KMS-11 (cell line): ENCODE data around the gene BORCS8.

Experiments
- H2AFZ ChIP-seq: fragments of 200-600 bp; sonication (generic); 2 replicates; pipeline ENCODE4 v1.6.1; 2016; ENCODE audit warnings: antibody characterized with exemption, mixed run types, low read depth
- H3K27ac ChIP-seq: fragments of 200-600 bp; sonication (generic); 2 replicates; pipeline ENCODE4 v1.6.1; 2016; ENCODE audit warnings: mild to moderate bottlenecking, mixed run types
- H3K27me3 ChIP-seq: fragments of 200-600 bp; sonication (generic); 2 replicates; pipeline ENCODE4 v1.6.1; 2017; ENCODE audit warnings: mild to moderate bottlenecking, low read depth, mixed run types, moderate library complexity; ENCODE audit not compliant: insufficient read depth
- H3K36me3 ChIP-seq: fragments of 200-600 bp; sonication (generic); 2 replicates; pipeline ENCODE4 v1.6.1; 2017; ENCODE audit warnings: mild to moderate bottlenecking, mixed run types; ENCODE audit not compliant: insufficient read depth
- H3K4me1 ChIP-seq: fragments of 200-600 bp; sonication (generic); 2 replicates; pipeline ENCODE4 v1.6.1; 2016; ENCODE audit warnings: mild to moderate bottlenecking, low read depth, mixed run types; ENCODE audit not compliant: poor library complexity, severe bottlenecking
- H3K4me2 ChIP-seq: fragments of 200-600 bp; sonication (generic); 2 replicates; pipeline ENCODE4 v1.7.0; 2016; ENCODE audit warnings: mild to moderate bottlenecking, mixed run types
- H3K4me3 ChIP-seq: fragments of 200-600 bp; sonication (generic); IDR thresholded peaks from 2 replicates; pipeline ENCODE4 v1.6.1; 2017; ENCODE audit warnings: low read depth, low read length, mixed read lengths; ENCODE audit not compliant: insufficient read depth
- H3K79me2 ChIP-seq: fragments of 200-600 bp; sonication (generic); 2 replicates; pipeline ENCODE4 v1.6.1; 2016; ENCODE audit warnings: low read depth, mixed run types; ENCODE audit not compliant: insufficient read depth
- H3K9ac ChIP-seq: fragments of 200-600 bp; sonication (generic); 2 replicates; pipeline ENCODE4 v1.6.1; 2016; ENCODE audit warnings: mild to moderate bottlenecking, mixed run types
- H4K20me1 ChIP-seq: fragments of 200-600 bp; sonication (generic); 2 replicates; pipeline ENCODE4 v1.6.1; 2016; ENCODE audit warnings: mild to moderate bottlenecking, mixed run types; ENCODE audit not compliant: insufficient read depth
- CTCF ChIP-seq: fragments of 200-600 bp; sonication (generic); conservative IDR thresholded peaks from 2 replicates; pipeline ENCODE4 v1.6.1; 2017; ENCODE audit warnings: low read depth, mild to moderate bottlenecking, antibody characterized with exemption, low read length, moderate library complexity, mixed read lengths

The BORCS8 gene

GRCh38 chr19:19134687-19135158 lies 57.2 kb downstream of the BORCS8 start:
- Histone ChIP-seq H3K9ac (no peak overlapping the region), H3K36me3 (no peaks in the 10 kb centered on the region), H2AFZ (no peak overlapping the region), H4K20me1 (no peaks in the 10 kb centered on the region), H3K27me3 (no peaks in the 10 kb centered on the region), H3K4me2 (no peak overlapping the region), H3K79me2 (peaks cover 12% of the 10 kb centered on the region; the same call in 1 of the 2 replicates), H3K4me3 (no peak overlapping the region), H3K4me1 (no peaks in the 10 kb centered on the region), H3K27ac (no peak overlapping the region)
- no peak for TF ChIP-seq CTCF

GRCh38 chr19:19133985-19134384 lies 58.0 kb downstream of the BORCS8 start:
- no peak overlapping the region for H2AFZ ChIP-seq
- peaks cover 12% of the 10 kb centered on the region; the same call in 1 of the 2 replicates for H3K79me2 ChIP-seq
- no peaks in the 10 kb centered on the region for H4K20me1 ChIP-seq
- H3K9ac ChIP-seq, result no peak overlapping the region
- no peaks in the 10 kb centered on the region for H3K27me3 ChIP-seq
- H3K36me3 ChIP-seq, result no peaks in the 10 kb centered on the region
- no peak for TF ChIP-seq CTCF
- H3K4me2 ChIP-seq, result no peak overlapping the region
- no peak overlapping the region for H3K27ac ChIP-seq
- H3K4me1 ChIP-seq, result no peaks in the 10 kb centered on the region
- no peak overlapping the region for H3K4me3 ChIP-seq

GRCh38 chr19:19132912-19133311 lies 59.0 kb downstream of the BORCS8 start:
- Histone ChIP-seq H3K4me3 (no peak overlapping the region), H4K20me1 (no peaks in the 10 kb centered on the region), H3K4me1 (no peaks in the 10 kb centered on the region), H3K79me2 (peaks cover 11% of the 10 kb centered on the region; the same call in 1 of the 2 replicates), H3K9ac (no peak overlapping the region), H3K27me3 (no peaks in the 10 kb centered on the region), H3K4me2 (no peak overlapping the region), H3K36me3 (no peaks in the 10 kb centered on the region), H3K27ac (no peak overlapping the region), H2AFZ (no peak overlapping the region)
- no peak for TF ChIP-seq CTCF

GRCh38 chr19:19131989-19132388 lies 60.0 kb downstream of the BORCS8 start:
- H3K4me1 ChIP-seq, result no peaks in the 10 kb centered on the region
- H2AFZ ChIP-seq, result no peak overlapping the region
- H3K4me3 ChIP-seq, result no peak overlapping the region
- no peaks in the 10 kb centered on the region for H3K36me3 ChIP-seq
- H4K20me1 ChIP-seq, result no peaks in the 10 kb centered on the region
- H3K4me2 ChIP-seq, result no peak overlapping the region
- H3K79me2 ChIP-seq, result 0 out of 2 replicates have a peak, but pooled peaks cover 2% of the 10 kb centered on the region
- no peaks in the 10 kb centered on the region for H3K27me3 ChIP-seq
- no peak overlapping the region for H3K9ac ChIP-seq
- no peak overlapping the region for H3K27ac ChIP-seq
- no peak for TF ChIP-seq CTCF
